ENCODE results near the gene ICAM1.
A peak's percentile ranks its signal among the peaks of the same experiment; 100 is the strongest.

The ICAM1 gene

GRCh38 chr19:10245189-10245939, 25.6 kb upstream of the ICAM1 start:
- DNase-seq = no peak

- no peak for DNase-seq
These were observed 24.4 kb upstream of the ICAM1 start for GRCh38 chr19:10246511-10246910.

GRCh38 chr19:10251792-10252694, 18.9 kb upstream of the ICAM1 start, which contains the start of gene MRPL4:
TSS of gene MRPL4 (plus strand) at chr19:10252214. CDS start at chr19:10252254, 40 bp downstream.
- DNase-seq = peak; percentile 98

- no peak for DNase-seq
These were observed 18.2 kb upstream of the ICAM1 start for GRCh38 chr19:10252707-10253106.

- no peak for DNase-seq
These were observed 16.7 kb upstream of the ICAM1 start for GRCh38 chr19:10254244-10254643.

GRCh38 chr19:10255358-10255757, 15.6 kb upstream of the ICAM1 start:
- no peak for DNase-seq

- DNase-seq = no peak
These were observed 14.4 kb upstream of the ICAM1 start for GRCh38 chr19:10256551-10256950.

GRCh38 chr19:10256970-10257615, 13.8 kb upstream of the ICAM1 start:
- no peak for DNase-seq

GRCh38 chr19:10258080-10258710, 12.7 kb upstream of the ICAM1 start:
- DNase-seq = no peak

- peak; percentile 88 for DNase-seq
These were observed 11.6 kb upstream of the ICAM1 start for GRCh38 chr19:10259162-10259905.

- DNase-seq = no peak
These were observed 10.8 kb upstream of the ICAM1 start for GRCh38 chr19:10260141-10260584.

- DNase-seq = no peak
These were observed 8.1 kb upstream of the ICAM1 start for GRCh38 chr19:10262771-10263170.

GRCh38 chr19:10266706-10267105, 4.2 kb upstream of the ICAM1 start:
- DNase-seq = no peak

- no peak for DNase-seq
These were observed 2.8 kb upstream of the ICAM1 start for GRCh38 chr19:10268071-10268470.

GRCh38 chr19:10269333-10270179, 1.4 kb upstream of the ICAM1 start:
- peak; percentile 87 for DNase-seq

- DNase-seq = peak; percentile 89
These were observed 722 bp upstream of the ICAM1 start for GRCh38 chr19:10270180-10270615.

- DNase-seq = peak; percentile 82
These were observed 695 bp downstream of the ICAM1 start for GRCh38 chr19:10271543-10272086.

- DNase-seq = no peak
These were observed 3.7 kb downstream of the ICAM1 start for GRCh38 chr19:10274589-10274988.

- no peak for DNase-seq
These were observed 7.1 kb downstream of the ICAM1 start for GRCh38 chr19:10277795-10278589.

GRCh38 chr19:10278935-10279334, 8.0 kb downstream of the ICAM1 start:
- no peak for DNase-seq
